ENCODE data around the gene TMED6. TPM values are rescaled to one million over a fixed set of nuclear protein-coding genes. Genes with fewer than 3 reads are reported as not detected.

The TMED6 gene
- total RNA-seq, 1 experiment from 2014 or later, result 0.72 TPM

DNA sequence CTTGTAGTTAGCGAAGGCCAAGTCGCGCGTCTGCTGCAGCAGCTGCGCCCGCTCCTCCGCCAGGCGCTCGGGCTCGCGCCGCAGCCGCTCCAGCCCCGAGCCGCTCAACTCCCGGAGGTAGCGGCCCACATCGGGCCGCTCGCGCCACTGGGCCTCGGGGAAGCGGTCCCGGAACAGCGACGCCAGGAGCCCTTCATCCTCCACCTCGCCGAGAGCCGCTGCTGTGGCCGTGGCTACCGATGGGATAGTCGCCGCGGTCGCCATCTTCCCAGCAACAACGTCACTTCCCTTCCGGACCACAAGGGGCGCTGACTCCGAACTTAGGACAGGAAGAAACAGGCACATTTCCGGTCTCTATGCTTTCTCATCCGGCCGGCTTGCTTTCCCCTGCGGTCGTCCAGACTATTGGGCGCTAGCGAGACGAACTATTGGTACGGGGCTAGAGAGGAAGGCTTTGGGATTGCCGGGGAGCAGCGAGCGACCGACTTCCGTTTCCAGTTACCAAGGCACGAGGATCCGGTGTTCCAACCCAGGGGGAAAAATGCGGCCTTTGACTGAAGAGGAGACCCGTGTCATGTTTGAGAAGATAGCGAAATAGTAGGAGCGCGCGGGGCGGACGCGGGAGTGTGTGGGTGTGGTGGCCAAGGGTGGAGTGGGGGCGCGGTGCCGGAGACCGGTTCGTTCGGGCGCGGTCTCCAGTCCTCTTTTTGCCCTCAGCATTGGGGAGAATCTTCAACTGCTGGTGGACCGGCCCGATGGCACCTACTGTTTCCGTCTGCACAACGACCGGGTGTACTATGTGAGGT is 12.1 kb downstream of the TMED6 start, which contains the start of the genes COG8 and NIP7 (continued):
- TF ChIP-seq, protein P1, sequence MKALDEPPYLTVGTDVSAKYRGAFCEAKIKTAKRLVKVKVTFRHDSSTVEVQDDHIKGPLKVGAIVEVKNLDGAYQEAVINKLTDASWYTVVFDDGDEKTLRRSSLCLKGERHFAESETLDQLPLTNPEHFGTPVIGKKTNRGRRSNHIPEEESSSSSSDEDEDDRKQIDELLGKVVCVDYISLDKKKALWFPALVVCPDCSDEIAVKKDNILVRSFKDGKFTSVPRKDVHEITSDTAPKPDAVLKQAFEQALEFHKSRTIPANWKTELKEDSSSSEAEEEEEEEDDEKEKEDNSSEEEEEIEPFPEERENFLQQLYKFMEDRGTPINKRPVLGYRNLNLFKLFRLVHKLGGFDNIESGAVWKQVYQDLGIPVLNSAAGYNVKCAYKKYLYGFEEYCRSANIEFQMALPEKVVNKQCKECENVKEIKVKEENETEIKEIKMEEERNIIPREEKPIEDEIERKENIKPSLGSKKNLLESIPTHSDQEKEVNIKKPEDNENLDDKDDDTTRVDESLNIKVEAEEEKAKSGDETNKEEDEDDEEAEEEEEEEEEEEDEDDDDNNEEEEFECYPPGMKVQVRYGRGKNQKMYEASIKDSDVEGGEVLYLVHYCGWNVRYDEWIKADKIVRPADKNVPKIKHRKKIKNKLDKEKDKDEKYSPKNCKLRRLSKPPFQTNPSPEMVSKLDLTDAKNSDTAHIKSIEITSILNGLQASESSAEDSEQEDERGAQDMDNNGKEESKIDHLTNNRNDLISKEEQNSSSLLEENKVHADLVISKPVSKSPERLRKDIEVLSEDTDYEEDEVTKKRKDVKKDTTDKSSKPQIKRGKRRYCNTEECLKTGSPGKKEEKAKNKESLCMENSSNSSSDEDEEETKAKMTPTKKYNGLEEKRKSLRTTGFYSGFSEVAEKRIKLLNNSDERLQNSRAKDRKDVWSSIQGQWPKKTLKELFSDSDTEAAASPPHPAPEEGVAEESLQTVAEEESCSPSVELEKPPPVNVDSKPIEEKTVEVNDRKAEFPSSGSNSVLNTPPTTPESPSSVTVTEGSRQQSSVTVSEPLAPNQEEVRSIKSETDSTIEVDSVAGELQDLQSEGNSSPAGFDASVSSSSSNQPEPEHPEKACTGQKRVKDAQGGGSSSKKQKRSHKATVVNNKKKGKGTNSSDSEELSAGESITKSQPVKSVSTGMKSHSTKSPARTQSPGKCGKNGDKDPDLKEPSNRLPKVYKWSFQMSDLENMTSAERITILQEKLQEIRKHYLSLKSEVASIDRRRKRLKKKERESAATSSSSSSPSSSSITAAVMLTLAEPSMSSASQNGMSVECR (CRISPR knock-in tag; IDR thresholded peaks at IDR 0.05; ENCODE audit: borderline replicate concordance), result peak; percentile 62; the same call in 1 of the 2 replicates
- TF ChIP-seq, protein P2, sequence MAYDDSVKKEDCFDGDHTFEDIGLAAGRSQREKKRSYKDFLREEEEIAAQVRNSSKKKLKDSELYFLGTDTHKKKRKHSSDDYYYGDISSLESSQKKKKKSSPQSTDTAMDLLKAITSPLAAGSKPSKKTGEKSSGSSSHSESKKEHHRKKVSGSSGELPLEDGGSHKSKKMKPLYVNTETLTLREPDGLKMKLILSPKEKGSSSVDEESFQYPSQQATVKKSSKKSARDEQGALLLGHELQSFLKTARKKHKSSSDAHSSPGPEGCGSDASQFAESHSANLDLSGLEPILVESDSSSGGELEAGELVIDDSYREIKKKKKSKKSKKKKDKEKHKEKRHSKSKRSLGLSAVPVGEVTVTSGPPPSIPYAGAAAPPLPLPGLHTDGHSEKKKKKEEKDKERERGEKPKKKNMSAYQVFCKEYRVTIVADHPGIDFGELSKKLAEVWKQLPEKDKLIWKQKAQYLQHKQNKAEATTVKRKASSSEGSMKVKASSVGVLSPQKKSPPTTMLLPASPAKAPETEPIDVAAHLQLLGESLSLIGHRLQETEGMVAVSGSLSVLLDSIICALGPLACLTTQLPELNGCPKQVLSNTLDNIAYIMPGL (CRISPR knock-in tag; IDR thresholded peaks at IDR 0.05), result peak; percentile 71
- TF ChIP-seq, protein P3, sequence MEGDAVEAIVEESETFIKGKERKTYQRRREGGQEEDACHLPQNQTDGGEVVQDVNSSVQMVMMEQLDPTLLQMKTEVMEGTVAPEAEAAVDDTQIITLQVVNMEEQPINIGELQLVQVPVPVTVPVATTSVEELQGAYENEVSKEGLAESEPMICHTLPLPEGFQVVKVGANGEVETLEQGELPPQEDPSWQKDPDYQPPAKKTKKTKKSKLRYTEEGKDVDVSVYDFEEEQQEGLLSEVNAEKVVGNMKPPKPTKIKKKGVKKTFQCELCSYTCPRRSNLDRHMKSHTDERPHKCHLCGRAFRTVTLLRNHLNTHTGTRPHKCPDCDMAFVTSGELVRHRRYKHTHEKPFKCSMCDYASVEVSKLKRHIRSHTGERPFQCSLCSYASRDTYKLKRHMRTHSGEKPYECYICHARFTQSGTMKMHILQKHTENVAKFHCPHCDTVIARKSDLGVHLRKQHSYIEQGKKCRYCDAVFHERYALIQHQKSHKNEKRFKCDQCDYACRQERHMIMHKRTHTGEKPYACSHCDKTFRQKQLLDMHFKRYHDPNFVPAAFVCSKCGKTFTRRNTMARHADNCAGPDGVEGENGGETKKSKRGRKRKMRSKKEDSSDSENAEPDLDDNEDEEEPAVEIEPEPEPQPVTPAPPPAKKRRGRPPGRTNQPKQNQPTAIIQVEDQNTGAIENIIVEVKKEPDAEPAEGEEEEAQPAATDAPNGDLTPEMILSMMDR (IDR thresholded peaks at IDR 0.05), result peak; percentile 89
- TF ChIP-seq PREB (CRISPR knock-in tag; IDR thresholded peaks at IDR 0.05; ENCODE audit: borderline replicate concordance) (0 out of 2 replicates have a peak, but pooled peaks have one; percentile 5), SP1 (CRISPR knock-in tag; conservative IDR thresholded peaks at IDR 0.05) (peak; percentile 53; the same call in 1 of the 2 replicates), NFE2L1 (CRISPR knock-in tag; IDR thresholded peaks at IDR 0.05) (no peak; the same call in 1 of the 2 replicates), ELF4 (CRISPR knock-in tag; IDR thresholded peaks at IDR 0.05; ENCODE audit: low read depth) (no peak), EMX1 (CRISPR knock-in tag; IDR thresholded peaks at IDR 0.05) (no peak), CDX4 (CRISPR knock-in tag; IDR thresholded peaks at IDR 0.05; ENCODE audit: borderline replicate concordance) (no peak), TCF7 (CRISPR knock-in tag; IDR thresholded peaks at IDR 0.05; ENCODE audit: low read depth) (no peak), ZNF423 (CRISPR knock-in tag; IDR thresholded peaks at IDR 0.05) (no peak), IRF1 (CRISPR knock-in tag; IDR thresholded peaks at IDR 0.05) (no peak), ATF3 (CRISPR knock-in tag; conservative IDR thresholded peaks at IDR 0.05) (no peak), ATF1 (CRISPR knock-in tag; IDR thresholded peaks at IDR 0.05) (no peak; the same call in 1 of the 2 replicates), ZNF138 (CRISPR knock-in tag; conservative IDR thresholded peaks at IDR 0.05) (no peak), TEAD1 (CRISPR knock-in tag; IDR thresholded peaks at IDR 0.05) (peak; percentile 12; the same call in 1 of the 2 replicates), CREM (CRISPR knock-in tag; IDR thresholded peaks at IDR 0.05) (peak; percentile 93), HMGA2 (CRISPR knock-in tag; IDR thresholded peaks at IDR 0.05) (no peak)
- TF ChIP-seq, protein P4, sequence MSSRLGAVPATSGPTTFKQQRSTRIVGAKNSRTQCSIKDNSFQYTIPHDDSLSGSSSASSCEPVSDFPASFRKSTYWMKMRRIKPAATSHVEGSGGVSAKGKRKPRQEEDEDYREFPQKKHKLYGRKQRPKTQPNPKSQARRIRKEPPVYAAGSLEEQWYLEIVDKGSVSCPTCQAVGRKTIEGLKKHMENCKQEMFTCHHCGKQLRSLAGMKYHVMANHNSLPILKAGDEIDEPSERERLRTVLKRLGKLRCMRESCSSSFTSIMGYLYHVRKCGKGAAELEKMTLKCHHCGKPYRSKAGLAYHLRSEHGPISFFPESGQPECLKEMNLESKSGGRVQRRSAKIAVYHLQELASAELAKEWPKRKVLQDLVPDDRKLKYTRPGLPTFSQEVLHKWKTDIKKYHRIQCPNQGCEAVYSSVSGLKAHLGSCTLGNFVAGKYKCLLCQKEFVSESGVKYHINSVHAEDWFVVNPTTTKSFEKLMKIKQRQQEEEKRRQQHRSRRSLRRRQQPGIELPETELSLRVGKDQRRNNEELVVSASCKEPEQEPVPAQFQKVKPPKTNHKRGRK (CRISPR knock-in tag; IDR thresholded peaks at IDR 0.05; ENCODE audit: borderline replicate concordance), result no peak
- TF ChIP-seq, protein P5, sequence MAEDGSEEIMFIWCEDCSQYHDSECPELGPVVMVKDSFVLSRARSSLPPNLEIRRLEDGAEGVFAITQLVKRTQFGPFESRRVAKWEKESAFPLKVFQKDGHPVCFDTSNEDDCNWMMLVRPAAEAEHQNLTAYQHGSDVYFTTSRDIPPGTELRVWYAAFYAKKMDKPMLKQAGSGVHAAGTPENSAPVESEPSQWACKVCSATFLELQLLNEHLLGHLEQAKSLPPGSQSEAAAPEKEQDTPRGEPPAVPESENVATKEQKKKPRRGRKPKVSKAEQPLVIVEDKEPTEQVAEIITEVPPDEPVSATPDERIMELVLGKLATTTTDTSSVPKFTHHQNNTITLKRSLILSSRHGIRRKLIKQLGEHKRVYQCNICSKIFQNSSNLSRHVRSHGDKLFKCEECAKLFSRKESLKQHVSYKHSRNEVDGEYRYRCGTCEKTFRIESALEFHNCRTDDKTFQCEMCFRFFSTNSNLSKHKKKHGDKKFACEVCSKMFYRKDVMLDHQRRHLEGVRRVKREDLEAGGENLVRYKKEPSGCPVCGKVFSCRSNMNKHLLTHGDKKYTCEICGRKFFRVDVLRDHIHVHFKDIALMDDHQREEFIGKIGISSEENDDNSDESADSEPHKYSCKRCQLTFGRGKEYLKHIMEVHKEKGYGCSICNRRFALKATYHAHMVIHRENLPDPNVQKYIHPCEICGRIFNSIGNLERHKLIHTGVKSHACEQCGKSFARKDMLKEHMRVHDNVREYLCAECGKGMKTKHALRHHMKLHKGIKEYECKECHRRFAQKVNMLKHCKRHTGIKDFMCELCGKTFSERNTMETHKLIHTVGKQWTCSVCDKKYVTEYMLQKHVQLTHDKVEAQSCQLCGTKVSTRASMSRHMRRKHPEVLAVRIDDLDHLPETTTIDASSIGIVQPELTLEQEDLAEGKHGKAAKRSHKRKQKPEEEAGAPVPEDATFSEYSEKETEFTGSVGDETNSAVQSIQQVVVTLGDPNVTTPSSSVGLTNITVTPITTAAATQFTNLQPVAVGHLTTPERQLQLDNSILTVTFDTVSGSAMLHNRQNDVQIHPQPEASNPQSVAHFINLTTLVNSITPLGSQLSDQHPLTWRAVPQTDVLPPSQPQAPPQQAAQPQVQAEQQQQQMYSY (CRISPR knock-in tag; IDR thresholded peaks at IDR 0.05), result 0 out of 2 replicates have a peak, but pooled peaks have one; percentile 18

Data from WTC11 (cell line).